Thoracic aorta (tissue), 2 donors: ENCODE data around the gene BCAS3. TPM values are rescaled to one million over a fixed set of nuclear protein-coding genes. Genes with fewer than 3 reads are reported as not detected.

Experiments
- ATAC-seq: fragments of 150-250 bp; one replicate; pipeline ENCODE4 v1.8.0; 2017; ENCODE audit warnings: low read depth; ENCODE audit not compliant: insufficient number of reproducible peaks, low FRiP score
- DNase-seq: peaks from one replicate; pipeline ENCODE4 v3.0.0-alpha.2; 2020; ENCODE audit warnings: low spot score
- H3K27ac ChIP-seq, 2 donors: fragments of 200-600 bp; sonication (generic); 1 replicate in 1 of 2; 2 replicates in 1 of 2; pipeline ENCODE4 v1.5.1; 2016; ENCODE audit warnings: mild to moderate bottlenecking in 2 of 2, moderate library complexity in 2 of 2
- H3K27me3 ChIP-seq: fragments of 200-600 bp; sonication (generic); replicated peaks from 2 replicates; pipeline ENCODE4 v1.6.0; 2016; ENCODE audit warnings: mild to moderate bottlenecking; ENCODE audit not compliant: insufficient read depth
- H3K36me3 ChIP-seq: fragments of 200-600 bp; sonication (generic); one replicate; pipeline ENCODE4 v1.5.1; 2016
- H3K4me1 ChIP-seq, 2 donors: fragments of 200-600 bp; sonication (generic); 1 replicate in 1 of 2; 2 replicates in 1 of 2; pipeline versions ENCODE4 v1.5.1 to v1.6.0; 2016; ENCODE audit warnings: low read depth in 2 of 2, mild to moderate bottlenecking in 1 of 2; ENCODE audit not compliant: control insufficient read depth in 1 of 2
- H3K4me3 ChIP-seq: fragments of 200-600 bp; sonication (generic); 2 replicates; pipeline ENCODE4 v1.5.1; 2016; ENCODE audit warnings: mild to moderate bottlenecking
- H3K9me3 ChIP-seq: fragments of 200-600 bp; sonication (generic); 2 replicates; pipeline ENCODE4 v1.5.1; 2016
- total RNA-seq, 2 donors: library from RNA; depleted of rRNA; stranded (reverse); fragments of >200 nt; gene quantifications; one replicate each; pipeline versions ENCODE4 v1.1.0 to v1.2.3, GENCODE V29; 2016
- TF ChIP-seq, protein P1 (sequence below): fragments of 200-600 bp; sonication (generic); IDR thresholded peaks from one replicate; pipeline ENCODE4 v1.5.1; 2019; ENCODE audit warnings: antibody characterized with exemption

Gene BCAS3
- total RNA-seq, 2 donors from 2014 or later = 35.1 to 69.3 TPM

DNA sequence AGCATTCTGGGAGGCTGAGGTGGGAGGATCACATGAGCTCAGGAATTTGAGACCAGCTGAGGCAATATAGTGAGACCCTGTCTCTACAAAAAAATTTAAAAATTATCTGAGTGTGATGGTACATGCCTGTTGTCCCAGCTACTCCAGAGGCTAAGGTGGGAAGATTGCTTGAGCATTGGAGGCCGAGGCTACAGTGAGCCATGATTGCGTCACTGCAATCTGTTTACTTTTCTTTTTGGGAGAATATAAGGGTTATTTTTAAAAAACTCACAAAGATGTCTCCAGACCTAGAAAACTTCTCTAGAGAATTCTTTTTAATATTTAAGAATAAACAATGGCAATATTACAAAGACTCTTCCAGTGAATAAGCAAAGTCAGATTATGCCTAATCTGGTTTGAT, 226.9 kb downstream of the BCAS3 start:
- no peaks in the 10 kb centered on the region for H3K9me3 ChIP-seq
- ATAC-seq (no peak), DNase-seq (no peak)
- H3K36me3 ChIP-seq = no peaks in the 10 kb centered on the region
- TF ChIP-seq, protein P1, sequence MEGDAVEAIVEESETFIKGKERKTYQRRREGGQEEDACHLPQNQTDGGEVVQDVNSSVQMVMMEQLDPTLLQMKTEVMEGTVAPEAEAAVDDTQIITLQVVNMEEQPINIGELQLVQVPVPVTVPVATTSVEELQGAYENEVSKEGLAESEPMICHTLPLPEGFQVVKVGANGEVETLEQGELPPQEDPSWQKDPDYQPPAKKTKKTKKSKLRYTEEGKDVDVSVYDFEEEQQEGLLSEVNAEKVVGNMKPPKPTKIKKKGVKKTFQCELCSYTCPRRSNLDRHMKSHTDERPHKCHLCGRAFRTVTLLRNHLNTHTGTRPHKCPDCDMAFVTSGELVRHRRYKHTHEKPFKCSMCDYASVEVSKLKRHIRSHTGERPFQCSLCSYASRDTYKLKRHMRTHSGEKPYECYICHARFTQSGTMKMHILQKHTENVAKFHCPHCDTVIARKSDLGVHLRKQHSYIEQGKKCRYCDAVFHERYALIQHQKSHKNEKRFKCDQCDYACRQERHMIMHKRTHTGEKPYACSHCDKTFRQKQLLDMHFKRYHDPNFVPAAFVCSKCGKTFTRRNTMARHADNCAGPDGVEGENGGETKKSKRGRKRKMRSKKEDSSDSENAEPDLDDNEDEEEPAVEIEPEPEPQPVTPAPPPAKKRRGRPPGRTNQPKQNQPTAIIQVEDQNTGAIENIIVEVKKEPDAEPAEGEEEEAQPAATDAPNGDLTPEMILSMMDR = no peak
- no peak overlapping the region for H3K27ac ChIP-seq
- peaks cover 0 to 23% of the 10 kb centered on the region in 2 donors for H3K4me1 ChIP-seq
- H3K4me3 ChIP-seq = no peak overlapping the region
- H3K27me3 ChIP-seq = no peaks in the 10 kb centered on the region

GRCh38 chr17:60905709-60906108, 228.1 kb downstream of the BCAS3 start:
- DNase-seq = no peak
- H3K36me3 ChIP-seq = no peaks in the 10 kb centered on the region
- H3K4me1 ChIP-seq = peaks cover 0 to 19% of the 10 kb centered on the region in 2 donors
- TF ChIP-seq, protein P1 = no peak
- no peaks in the 10 kb centered on the region for H3K27me3 ChIP-seq
- no peak for ATAC-seq
- no peaks in the 10 kb centered on the region for H3K9me3 ChIP-seq
- no peak overlapping the region for H3K27ac ChIP-seq
- no peak overlapping the region for H3K4me3 ChIP-seq

- H3K4me3 ChIP-seq = no peak overlapping the region
- no peak overlapping the region for H3K27ac ChIP-seq
- no peaks in the 10 kb centered on the region for H3K9me3 ChIP-seq
- H3K36me3 ChIP-seq = no peaks in the 10 kb centered on the region
- no peaks in the 10 kb centered on the region for H3K4me1 ChIP-seq
- DNase-seq (no peak), ATAC-seq (no peak)
- TF ChIP-seq, protein P1 = no peak
- H3K27me3 ChIP-seq = no peaks in the 10 kb centered on the region
Measured at GRCh38 chr17:60908324-60908723, 230.7 kb downstream of the BCAS3 start.

GRCh38 chr17:60909405-60909804, 231.8 kb downstream of the BCAS3 start:
- Histone ChIP-seq H3K9me3 (no peaks in the 10 kb centered on the region), H3K27ac (no peak overlapping the region), H3K27me3 (no peaks in the 10 kb centered on the region), H3K4me1 (no peaks in the 10 kb centered on the region), H3K36me3 (no peaks in the 10 kb centered on the region), H3K4me3 (no peak overlapping the region)
- DNase-seq (no peak), ATAC-seq (no peak)
- TF ChIP-seq, protein P1 = no peak

- ATAC-seq = no peak
- no peaks in the 10 kb centered on the region for H3K9me3 ChIP-seq
- TF ChIP-seq, protein P1 = no peak
Measured at GRCh38 chr17:60910415-60910814, 232.8 kb downstream of the BCAS3 start.

More at GRCh38 chr17:60910415-60910814, 232.8 kb downstream of the BCAS3 start:
- H3K27ac ChIP-seq = no peak overlapping the region
- no peak for DNase-seq
- H3K4me1 ChIP-seq = no peaks in the 10 kb centered on the region
- no peak overlapping the region for H3K4me3 ChIP-seq
- no peaks in the 10 kb centered on the region for H3K27me3 ChIP-seq
- no peaks in the 10 kb centered on the region for H3K36me3 ChIP-seq
